MCF 10A (cell line): ENCODE results near the gene ALPL. TPM values are rescaled to one million over a fixed set of nuclear protein-coding genes. Genes with fewer than 3 reads are reported as not detected.

Experiments used
- BruUV-seq: library from RNA; stranded (reverse); fragments of 400-500 nt; replicated peaks from 2 replicates; lab custom pipeline; 2021; lab: Mats Ljungman, UMichigan
- CTCF ChIA-PET: fragments of 300-600 bp; sonication (Branson Sonifier 250); formaldehyde crosslinking; extraction: SDS; loops from one replicate; lab custom pipeline; 2021; ENCODE audit warnings: antibody characterized with exemption, inconsistent platforms; lab: Yijun Ruan, JAX
- POLR2A ChIA-PET: fragments of 300-600, 350-650 bp; sonication (Branson Sonifier 250); formaldehyde crosslinking; extraction: SDS; loops from one replicate; lab custom pipeline; 2020; ENCODE audit warnings: antibody characterized with exemption, inconsistent platforms; lab: Yijun Ruan, JAX
- DNase-seq: peaks from one replicate; pipeline ENCODE4 v3.0.0-alpha.2; 2018; ENCODE audit not compliant: unreplicated experiment
- H3K27ac Mint-ChIP-seq: one replicate; pipeline ENCODE4 v1.8.0; 2022; ENCODE audit warnings: mild to moderate bottlenecking, low read depth, mixed read lengths; ENCODE audit not compliant: unreplicated experiment
- H3K27me3 Mint-ChIP-seq: one replicate; pipeline ENCODE4 v1.8.0; 2022; ENCODE audit warnings: mixed read lengths; ENCODE audit not compliant: insufficient read depth, unreplicated experiment
- H3K36me3 Mint-ChIP-seq: one replicate; pipeline ENCODE4 v1.8.0; 2022; ENCODE audit warnings: mild to moderate bottlenecking, moderate library complexity, mixed read lengths; ENCODE audit not compliant: insufficient read depth, unreplicated experiment
- H3K4me1 Mint-ChIP-seq: one replicate; pipeline ENCODE4 v1.8.0; 2022; ENCODE audit warnings: mixed read lengths; ENCODE audit not compliant: insufficient read depth, unreplicated experiment
- H3K4me3 Mint-ChIP-seq: one replicate; pipeline ENCODE4 v1.8.0; 2022; ENCODE audit warnings: mild to moderate bottlenecking, moderate library complexity, mixed read lengths; ENCODE audit not compliant: unreplicated experiment
- H3K9me3 Mint-ChIP-seq: one replicate; pipeline ENCODE4 v1.8.0; 2022; ENCODE audit warnings: mixed read lengths; ENCODE audit not compliant: unreplicated experiment
- intact Hi-C: fragments of 100-400 bp; cut with micrococcal nuclease; formaldehyde crosslinking; loops from 2 replicates; pipeline ENCODE4 v1.14.1; 2022
- total RNA-seq: library from RNA; stranded (reverse); gene quantifications from 2 replicates; pipeline ENCODE4 v1.2.3, GENCODE V29; 2022
- TF ChIP-seq, protein P1 (sequence below): fragments of 200-600 bp; IDR thresholded peaks from one replicate; pipeline ENCODE4 v1.8.0; 2022; ENCODE audit warnings: antibody characterized with exemption, mild to moderate bottlenecking; ENCODE audit not compliant: unreplicated experiment

ALPL gene
- total RNA-seq, 1 experiment from 2014 or later, result not detected

DNA sequence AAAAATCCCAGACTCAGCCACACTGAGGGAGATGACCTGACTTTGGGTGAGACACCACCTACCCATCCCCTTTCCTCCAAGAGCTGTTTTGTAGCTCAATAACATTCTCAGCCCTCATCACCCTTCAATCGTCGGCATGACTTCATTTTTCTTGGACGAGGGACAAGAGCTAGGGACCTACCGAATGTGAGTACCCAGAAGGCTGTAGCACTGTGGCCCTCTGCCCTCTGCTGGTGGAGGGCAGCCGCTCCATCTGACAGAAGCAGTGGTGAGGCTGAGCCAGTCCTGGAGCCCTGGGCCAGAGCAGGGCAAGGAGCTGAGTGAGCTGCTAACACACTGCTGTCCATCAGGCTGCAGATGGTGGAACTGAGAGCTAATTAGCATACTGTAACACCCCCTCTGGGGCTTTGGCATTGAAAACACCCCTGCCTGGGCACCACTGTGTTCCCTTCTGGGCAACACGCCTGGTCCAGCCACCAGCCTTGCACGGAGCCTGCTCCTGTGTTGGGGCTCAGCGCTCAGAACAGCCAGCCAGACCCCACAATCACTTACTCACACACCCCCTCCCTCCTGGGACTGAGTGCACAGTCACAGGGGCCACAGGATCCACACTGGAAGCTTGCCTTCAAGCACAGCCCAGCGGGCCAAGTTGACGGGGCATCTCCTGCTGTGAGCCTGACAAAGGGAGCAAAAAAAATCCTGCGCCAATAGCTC is 18.3 kb upstream of the ALPL start:
- peak; percentile 59 for DNase-seq
- Mint-ChIP-seq H3K4me3 (no peak overlapping the region), H3K27me3 (peaks cover 12% of the 10 kb centered on the region), H3K36me3 (no peaks in the 10 kb centered on the region), H3K9me3 (no peaks in the 10 kb centered on the region), H3K4me1 (no peaks in the 10 kb centered on the region), H3K27ac (no peak overlapping the region)
- intact Hi-C loops, result no loop called here
- TF ChIP-seq, protein P1, sequence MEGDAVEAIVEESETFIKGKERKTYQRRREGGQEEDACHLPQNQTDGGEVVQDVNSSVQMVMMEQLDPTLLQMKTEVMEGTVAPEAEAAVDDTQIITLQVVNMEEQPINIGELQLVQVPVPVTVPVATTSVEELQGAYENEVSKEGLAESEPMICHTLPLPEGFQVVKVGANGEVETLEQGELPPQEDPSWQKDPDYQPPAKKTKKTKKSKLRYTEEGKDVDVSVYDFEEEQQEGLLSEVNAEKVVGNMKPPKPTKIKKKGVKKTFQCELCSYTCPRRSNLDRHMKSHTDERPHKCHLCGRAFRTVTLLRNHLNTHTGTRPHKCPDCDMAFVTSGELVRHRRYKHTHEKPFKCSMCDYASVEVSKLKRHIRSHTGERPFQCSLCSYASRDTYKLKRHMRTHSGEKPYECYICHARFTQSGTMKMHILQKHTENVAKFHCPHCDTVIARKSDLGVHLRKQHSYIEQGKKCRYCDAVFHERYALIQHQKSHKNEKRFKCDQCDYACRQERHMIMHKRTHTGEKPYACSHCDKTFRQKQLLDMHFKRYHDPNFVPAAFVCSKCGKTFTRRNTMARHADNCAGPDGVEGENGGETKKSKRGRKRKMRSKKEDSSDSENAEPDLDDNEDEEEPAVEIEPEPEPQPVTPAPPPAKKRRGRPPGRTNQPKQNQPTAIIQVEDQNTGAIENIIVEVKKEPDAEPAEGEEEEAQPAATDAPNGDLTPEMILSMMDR, result peak; percentile 61
- ChIA-PET POLR2A (interaction anchor here (0.7 kb wide), 1 partner anchor 20 kb away, joined by 4 read pairs; no protein-coding TSS in a partner anchor), CTCF (interaction anchor here (0.5 to 1.1 kb wide), 4 partner anchors 18 to 259 kb away, joined by 3 to 6 read pairs (median 4); partner anchors contain the start of gene ALPL)
- BruUV-seq, result no TSS peak

DNA sequence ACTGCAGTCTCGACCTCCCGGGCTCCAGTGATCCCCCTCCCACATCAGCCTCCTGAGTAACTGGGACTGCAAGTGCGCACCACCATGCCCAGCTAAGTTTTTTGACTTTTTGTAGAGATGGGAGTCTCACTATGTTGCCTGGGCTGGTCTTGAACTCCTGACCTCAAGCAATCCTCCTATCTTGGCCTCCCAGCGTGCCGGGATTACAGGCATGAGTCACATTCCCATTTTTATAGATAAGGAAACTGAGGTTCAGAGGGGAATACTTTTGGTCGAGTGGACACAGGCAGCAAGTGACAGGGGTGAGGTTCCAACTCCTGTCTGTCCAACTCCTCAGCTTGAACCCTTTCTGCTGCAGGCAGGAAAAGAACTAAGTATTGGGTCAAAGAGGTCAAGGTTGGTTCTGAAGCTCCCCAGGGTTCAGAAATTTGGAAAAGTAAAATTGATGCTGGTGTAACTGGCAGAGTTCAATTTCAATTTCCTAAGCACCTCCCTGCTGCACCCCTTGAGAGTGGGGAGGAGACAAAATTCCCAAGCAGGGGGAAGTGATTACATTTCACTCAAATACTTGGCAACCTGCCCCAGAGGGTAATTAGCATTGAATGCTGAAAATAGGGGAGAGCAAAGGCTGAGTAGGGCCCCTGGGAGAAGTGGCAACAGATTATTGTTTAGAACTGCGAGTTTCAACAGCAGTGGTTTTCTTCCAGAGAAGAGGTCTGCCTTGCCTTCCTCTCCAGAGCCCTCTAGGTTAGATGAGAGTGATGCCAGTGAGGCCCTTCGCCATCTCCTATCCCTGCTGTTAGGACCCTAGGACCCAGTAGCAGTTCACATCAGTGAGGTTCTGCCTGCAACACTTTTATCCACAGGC is 17.5 kb upstream of the ALPL start:
- POLR2A ChIA-PET, result interaction anchor here (0.6 to 0.7 kb wide), 2 partner anchors 19 to 1607 kb away, joined by 4 read pairs; no protein-coding TSS in a partner anchor

GRCh38 chr1:21492356-21492625 is 16.9 kb upstream of the ALPL start:
- no peaks in the 10 kb centered on the region for H3K9me3 Mint-ChIP-seq
- TF ChIP-seq, protein P1, result no peak
- H3K27ac Mint-ChIP-seq, result no peak overlapping the region
- no peaks in the 10 kb centered on the region for H3K36me3 Mint-ChIP-seq
- ChIA-PET POLR2A (interaction anchor here (0.6 kb wide), 1 partner anchor 1606 kb away, joined by 4 read pairs; no protein-coding TSS in a partner anchor), CTCF (no interaction called here)
- H3K4me3 Mint-ChIP-seq, result no peak overlapping the region
- no peaks in the 10 kb centered on the region for H3K4me1 Mint-ChIP-seq
- BruUV-seq, result no TSS peak
- H3K27me3 Mint-ChIP-seq, result peaks cover 12% of the 10 kb centered on the region
- intact Hi-C loops, result no loop called here
- no peak for DNase-seq

More for the DNA sequence above, 17.5 kb upstream of the ALPL start:
- DNase-seq, result no peak
- Mint-ChIP-seq H3K4me1 (no peaks in the 10 kb centered on the region), H3K4me3 (no peak overlapping the region), H3K36me3 (no peaks in the 10 kb centered on the region), H3K9me3 (no peaks in the 10 kb centered on the region), H3K27me3 (peaks cover 12% of the 10 kb centered on the region), H3K27ac (no peak overlapping the region)
- CTCF ChIA-PET, result interaction anchor here (0.8 to 1.1 kb wide), 3 partner anchors 17 to 260 kb away, joined by 3 to 6 read pairs (median 4); partner anchors contain the start of gene ALPL
- TF ChIP-seq, protein P1, result no peak
- no TSS peak for BruUV-seq
- intact Hi-C loops, result no loop called here

DNA sequence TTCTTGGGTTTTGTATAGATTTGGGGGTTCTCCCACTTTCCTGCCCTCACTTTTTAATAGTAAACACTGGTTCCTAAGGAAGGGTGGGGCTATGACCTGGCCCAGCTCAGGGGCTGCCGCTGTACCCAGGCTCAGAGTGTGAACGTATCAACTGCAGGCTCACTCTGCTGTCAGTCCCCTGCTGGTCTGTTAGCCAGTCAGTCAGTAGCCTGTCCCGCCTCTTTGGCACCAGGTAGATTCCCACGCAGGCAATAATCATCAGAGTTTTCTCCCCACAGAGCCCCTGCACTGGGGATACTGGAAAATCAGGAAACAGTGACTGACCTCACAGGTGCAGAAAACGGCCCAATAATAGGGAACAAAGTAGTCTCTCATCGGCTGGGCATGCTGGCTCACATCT is 15.0 kb upstream of the ALPL start:
- TF ChIP-seq, protein P1, result no peak
- ChIA-PET CTCF (no interaction called here), POLR2A (no interaction called here)
- DNase-seq, result no peak
- Mint-ChIP-seq H3K4me1 (no peaks in the 10 kb centered on the region), H3K4me3 (no peak overlapping the region), H3K27me3 (peaks cover 3% of the 10 kb centered on the region), H3K9me3 (no peaks in the 10 kb centered on the region), H3K27ac (no peak overlapping the region), H3K36me3 (no peaks in the 10 kb centered on the region)
- no TSS peak for BruUV-seq
- intact Hi-C loops, result no loop called here
